Endodermal cell (in vitro differentiated cells): ENCODE measurements around the gene RAD9A. TPM values are rescaled to one million over a fixed set of nuclear protein-coding genes. Genes with fewer than 3 reads are reported as not detected.

Source experiments
- DNase-seq: peaks from one replicate; pipeline ENCODE4 v3.0.0-alpha.2; 2017
- H3K27ac ChIP-seq: 2 replicates; pipeline ENCODE4 v1.5.1; 2013; ENCODE audit warnings: mild to moderate bottlenecking, low read depth, low read length, moderate library complexity
- H3K27me3 ChIP-seq: 2 replicates; pipeline ENCODE4 v1.6.1; 2013; ENCODE audit warnings: mild to moderate bottlenecking, low read length, moderate library complexity; ENCODE audit not compliant: insufficient read depth, control insufficient read depth, poor library complexity, severe bottlenecking
- H3K36me3 ChIP-seq: 2 replicates; pipeline ENCODE4 v1.7.0; 2013; ENCODE audit warnings: mild to moderate bottlenecking, low read length, moderate library complexity; ENCODE audit not compliant: control insufficient read depth, insufficient read depth
- H3K4me1 ChIP-seq: one replicate; pipeline ENCODE4 v1.7.0; 2013; ENCODE audit warnings: low read length; ENCODE audit not compliant: control insufficient read depth, insufficient read depth
- H3K4me3 ChIP-seq: 2 replicates; pipeline ENCODE4 v1.5.1; 2013; ENCODE audit warnings: mild to moderate bottlenecking, low read length, moderate library complexity
- H3K9ac ChIP-seq: 2 replicates; pipeline ENCODE4 v1.6.1; 2013; ENCODE audit warnings: mild to moderate bottlenecking, low read length, moderate library complexity; ENCODE audit not compliant: poor library complexity, severe bottlenecking; ENCODE audit errors: extremely low read depth
- H3K9me3 ChIP-seq: 2 replicates; pipeline ENCODE4 v1.6.1; 2013; ENCODE audit warnings: mild to moderate bottlenecking, low read length, moderate library complexity; ENCODE audit not compliant: control insufficient read depth
- H3K27ac Mint-ChIP-seq: 2 replicates; pipeline ENCODE4 v1.8.0; 2020; ENCODE audit warnings: mixed read lengths
- H3K27me3 Mint-ChIP-seq: 2 replicates; pipeline ENCODE4 v1.8.0; 2021; ENCODE audit warnings: mild to moderate bottlenecking, mixed read lengths; ENCODE audit not compliant: insufficient read depth
- H3K36me3 Mint-ChIP-seq: 2 replicates; pipeline ENCODE4 v1.8.0; 2020; ENCODE audit warnings: low read depth, mixed read lengths
- H3K4me1 Mint-ChIP-seq: 2 replicates; pipeline ENCODE4 v1.8.0; 2020; ENCODE audit warnings: mixed read lengths
- H3K4me3 Mint-ChIP-seq: 2 replicates; pipeline ENCODE4 v1.8.0; 2020; ENCODE audit warnings: mild to moderate bottlenecking, moderate library complexity, mixed read lengths
- H3K9me3 Mint-ChIP-seq: 2 replicates; pipeline ENCODE4 v1.8.0; 2020; ENCODE audit warnings: mild to moderate bottlenecking, mixed read lengths
- WGBS, 2 experiments: methylation state at CpG; one replicate each; pipeline versions ENCODE4 v1.1.5 to v1.1.7; 2013; ENCODE audit warnings: missing lambda C conversion rate in 2 of 2, mixed read lengths in 1 of 2; ENCODE audit not compliant: insufficient coverage in 1 of 2, insufficient read length in 1 of 2; 5-methylcytosine and 5-hydroxymethylcytosine counted together
- total RNA-seq, 2 donors: library from RNA; stranded (reverse); fragmentation: NEBNext Ultra II Directional in 1 of 2; extraction: Animal tissue kit (Norgen Biotek cat#: 25700) in 1 of 2; gene quantifications; 2 replicates in 1 of 2; 3 replicates in 1 of 2; pipeline ENCODE4 v1.2.1, GENCODE V29; 2021
- TF ChIP-seq, protein P1 (sequence below): fragments of 200-600 bp; sonication (generic); conservative IDR thresholded peaks from 2 replicates; pipeline ENCODE4 v1.5.0; 2021; ENCODE audit warnings: antibody characterized with exemption, mild to moderate bottlenecking

RAD9A gene
- total RNA-seq, 2 donors from 2014 or later: 28.3 to 41.4 TPM

DNA sequence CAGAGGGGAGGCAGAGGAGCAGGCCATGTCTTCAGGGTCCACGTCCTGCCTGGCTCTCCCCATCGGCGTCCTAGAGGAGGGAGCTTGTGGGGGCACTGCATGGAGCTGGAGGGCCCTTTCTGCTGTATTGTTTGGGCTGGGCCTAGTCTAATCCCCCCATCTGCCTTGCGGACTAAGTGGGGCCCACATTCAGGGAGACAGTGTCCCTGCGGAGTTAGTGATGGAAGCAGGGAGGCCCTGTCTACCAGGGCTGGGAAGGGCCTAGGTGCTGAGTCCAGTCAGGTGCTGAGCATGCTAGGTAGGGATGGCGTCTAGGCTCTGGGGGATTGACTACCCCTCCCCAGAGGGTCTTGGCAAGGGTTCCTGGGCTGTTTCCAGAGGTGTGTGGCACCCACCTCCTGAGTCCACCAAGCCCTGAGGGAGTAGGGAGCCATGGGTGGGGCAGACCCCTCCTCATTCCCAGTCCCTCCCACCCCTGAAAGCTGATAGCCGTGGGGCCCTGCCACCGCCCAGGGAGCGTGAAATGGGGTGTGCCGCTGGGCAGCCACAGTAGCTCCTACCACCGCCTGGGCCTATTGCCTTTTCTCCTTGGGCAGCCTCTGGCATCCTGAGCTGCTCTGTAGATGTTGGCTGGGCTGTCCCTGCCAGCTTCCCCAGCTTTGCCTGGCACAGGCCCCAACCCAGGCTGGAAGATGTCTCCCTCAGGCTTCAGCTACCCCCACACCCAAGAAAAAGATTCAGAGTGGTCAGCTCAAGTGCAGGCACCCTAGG, 36.6 kb upstream of the RAD9A start:
- TF ChIP-seq, protein P1, sequence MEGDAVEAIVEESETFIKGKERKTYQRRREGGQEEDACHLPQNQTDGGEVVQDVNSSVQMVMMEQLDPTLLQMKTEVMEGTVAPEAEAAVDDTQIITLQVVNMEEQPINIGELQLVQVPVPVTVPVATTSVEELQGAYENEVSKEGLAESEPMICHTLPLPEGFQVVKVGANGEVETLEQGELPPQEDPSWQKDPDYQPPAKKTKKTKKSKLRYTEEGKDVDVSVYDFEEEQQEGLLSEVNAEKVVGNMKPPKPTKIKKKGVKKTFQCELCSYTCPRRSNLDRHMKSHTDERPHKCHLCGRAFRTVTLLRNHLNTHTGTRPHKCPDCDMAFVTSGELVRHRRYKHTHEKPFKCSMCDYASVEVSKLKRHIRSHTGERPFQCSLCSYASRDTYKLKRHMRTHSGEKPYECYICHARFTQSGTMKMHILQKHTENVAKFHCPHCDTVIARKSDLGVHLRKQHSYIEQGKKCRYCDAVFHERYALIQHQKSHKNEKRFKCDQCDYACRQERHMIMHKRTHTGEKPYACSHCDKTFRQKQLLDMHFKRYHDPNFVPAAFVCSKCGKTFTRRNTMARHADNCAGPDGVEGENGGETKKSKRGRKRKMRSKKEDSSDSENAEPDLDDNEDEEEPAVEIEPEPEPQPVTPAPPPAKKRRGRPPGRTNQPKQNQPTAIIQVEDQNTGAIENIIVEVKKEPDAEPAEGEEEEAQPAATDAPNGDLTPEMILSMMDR: no peak
- H3K9me3 ChIP-seq: no peaks in the 10 kb centered on the region
- 91 to 94% methylated on average over 6 to 11 of the region's 11 CpGs for WGBS, 2 experiments
- Mint-ChIP-seq H3K36me3 (no peaks in the 10 kb centered on the region), H3K4me1 (peaks cover 34% of the 10 kb centered on the region), H3K4me3 (peak overlapping the region; percentile 83), H3K9me3 (no peaks in the 10 kb centered on the region), H3K27ac (peak overlapping the region; percentile 97), H3K27me3 (peaks cover 16% of the 10 kb centered on the region)
- peaks cover 35% of the 10 kb centered on the region for H3K4me1 ChIP-seq
- no peak overlapping the region for H3K27ac ChIP-seq
- no peaks in the 10 kb centered on the region for H3K27me3 ChIP-seq
- no peak overlapping the region for H3K9ac ChIP-seq
- H3K4me3 ChIP-seq: no peak overlapping the region
- H3K36me3 ChIP-seq: no peaks in the 10 kb centered on the region
- no peak for DNase-seq

DNA sequence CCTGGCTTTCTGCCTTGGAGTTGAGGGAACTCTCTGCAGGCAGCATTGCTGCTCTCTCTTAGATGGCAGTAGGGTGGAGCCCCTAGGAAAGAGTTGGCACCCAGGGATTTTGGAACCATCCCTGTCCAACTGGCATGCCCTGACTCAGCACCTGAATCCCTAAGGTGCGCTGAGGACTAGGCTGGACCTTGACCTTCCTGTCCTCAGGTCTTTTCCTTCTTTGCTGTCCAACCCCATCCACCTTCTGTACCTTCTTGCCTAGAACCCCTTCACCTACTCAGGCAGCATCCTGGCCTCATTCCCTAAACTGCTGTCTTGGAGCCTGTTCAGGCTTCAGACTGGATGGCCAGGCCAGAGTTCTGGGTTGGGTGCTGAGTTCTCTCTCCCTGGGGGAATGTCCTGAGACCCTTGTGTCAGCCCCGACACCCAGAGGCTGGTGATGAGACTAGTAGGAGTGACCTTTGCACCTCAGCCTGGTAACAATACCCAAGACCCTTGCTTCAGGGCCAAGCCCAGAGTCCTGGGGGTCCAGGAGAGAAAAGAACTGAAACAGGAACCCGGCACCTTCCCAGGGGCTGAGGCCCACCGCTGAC, 35.9 kb upstream of the RAD9A start:
- Mint-ChIP-seq H3K9me3 (no peaks in the 10 kb centered on the region), H3K4me3 (no peak overlapping the region), H3K27me3 (peaks cover 19% of the 10 kb centered on the region), H3K27ac (peak overlapping the region; percentile 10), H3K36me3 (no peaks in the 10 kb centered on the region), H3K4me1 (peaks cover 34% of the 10 kb centered on the region)
- 87 to 100% methylated on average over 2 to 4 of the region's 4 CpGs for WGBS, 2 experiments
- Histone ChIP-seq H3K4me1 (peaks cover 35% of the 10 kb centered on the region), H3K27ac (no peak overlapping the region), H3K9ac (no peak overlapping the region), H3K36me3 (no peaks in the 10 kb centered on the region), H3K9me3 (no peaks in the 10 kb centered on the region), H3K27me3 (no peaks in the 10 kb centered on the region), H3K4me3 (no peak overlapping the region)
- DNase-seq: no peak
- TF ChIP-seq, protein P1: no peak

DNA sequence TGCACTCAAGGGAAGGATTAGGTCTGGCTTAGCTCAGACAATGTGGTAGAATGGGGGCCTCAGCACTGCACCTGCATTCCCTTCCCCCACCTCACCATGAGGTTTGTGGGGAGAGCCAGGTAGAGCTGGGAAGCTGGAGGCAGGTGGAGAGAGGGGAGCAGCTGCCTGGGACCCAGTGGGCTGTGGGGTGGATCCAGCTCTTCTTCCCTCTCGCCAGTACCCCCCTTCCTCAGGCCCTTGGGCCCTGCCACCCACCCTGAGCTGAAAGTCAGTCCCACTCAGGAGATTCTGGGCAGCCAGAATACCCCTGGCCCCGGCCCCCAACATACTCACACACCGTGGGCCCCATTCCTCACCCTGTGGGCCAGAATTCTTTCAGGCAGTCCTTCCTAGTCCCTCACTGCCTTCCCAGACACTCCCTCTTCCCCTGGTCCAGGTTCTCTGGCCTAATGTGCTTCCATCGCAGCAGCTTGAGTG, 35.4 kb upstream of the RAD9A start:
- WGBS, 2 experiments: 40 to 53% methylated on average over 1 to 4 of the region's 4 CpGs
- TF ChIP-seq, protein P1: no peak
- Mint-ChIP-seq H3K9me3 (no peaks in the 10 kb centered on the region), H3K4me1 (peaks cover 32% of the 10 kb centered on the region), H3K4me3 (peak overlapping the region; percentile 7), H3K27ac (peak overlapping the region; percentile 31), H3K27me3 (peaks cover 23% of the 10 kb centered on the region), H3K36me3 (no peaks in the 10 kb centered on the region)
- no peak overlapping the region for H3K27ac ChIP-seq
- H3K4me3 ChIP-seq: no peak overlapping the region
- H3K9ac ChIP-seq: no peak overlapping the region
- H3K36me3 ChIP-seq: no peaks in the 10 kb centered on the region
- H3K27me3 ChIP-seq: no peaks in the 10 kb centered on the region
- peaks cover 35% of the 10 kb centered on the region for H3K4me1 ChIP-seq
- no peak for DNase-seq
- H3K9me3 ChIP-seq: no peaks in the 10 kb centered on the region
